Astrocyte (in vitro differentiated cells and primary cell): ENCODE measurements around the gene CLCA4. TPM values are rescaled to one million over a fixed set of nuclear protein-coding genes. Genes with fewer than 3 reads are reported as not detected.

ENCODE experiments used
- DNase-seq: peaks from one replicate; pipeline ENCODE4 v3.0.0-alpha.2; 2010; ENCODE audit warnings: low read depth
- FAIRE-seq: peaks from 2 replicates; lab custom pipeline; 2011; peaks lifted over from hg19 to GRCh38; lab: Jason Lieb, UNC
- H2AFZ ChIP-seq: 2 replicates; pipeline ENCODE4 v1.6.0; 2012; ENCODE audit warnings: low read depth, low read length, inconsistent platforms
- H3K27ac ChIP-seq: 2 replicates; pipeline ENCODE4 v1.5.1; 2011; ENCODE audit warnings: low read depth, low read length, inconsistent platforms
- H3K27me3 ChIP-seq: 2 replicates; pipeline ENCODE4 v1.6.0; 2011; ENCODE audit warnings: low read length, inconsistent platforms; ENCODE audit not compliant: insufficient read depth
- H3K36me3 ChIP-seq: 2 replicates; pipeline ENCODE4 v1.5.1; 2011; ENCODE audit warnings: low read length, inconsistent platforms; ENCODE audit not compliant: insufficient read depth
- H3K4me1 ChIP-seq: 2 replicates; pipeline ENCODE4 v1.5.1; 2011; ENCODE audit warnings: low read length, inconsistent platforms; ENCODE audit not compliant: insufficient read depth
- H3K4me2 ChIP-seq: 2 replicates; pipeline ENCODE4 v1.6.0; 2012; ENCODE audit warnings: low read length, inconsistent platforms
- H3K4me3 ChIP-seq: 2 replicates; pipeline ENCODE4 v1.5.1; 2011; ENCODE audit warnings: low read depth, mild to moderate bottlenecking, low read length, inconsistent platforms; ENCODE audit not compliant: insufficient read depth
- H3K79me2 ChIP-seq: 2 replicates; pipeline ENCODE4 v1.6.0; 2012; ENCODE audit warnings: mild to moderate bottlenecking, low read length, inconsistent platforms; ENCODE audit not compliant: insufficient read depth
- H3K9ac ChIP-seq: 2 replicates; pipeline ENCODE4 v1.6.0; 2012; ENCODE audit warnings: mild to moderate bottlenecking, low read length, inconsistent platforms
- H3K9me3 ChIP-seq: 2 replicates; pipeline ENCODE4 v1.5.1; 2012; ENCODE audit warnings: low read depth, mild to moderate bottlenecking, low read length, inconsistent platforms; ENCODE audit not compliant: insufficient read depth
- H4K20me1 ChIP-seq: 2 replicates; pipeline ENCODE4 v1.6.0; 2012; ENCODE audit warnings: low read length, inconsistent platforms; ENCODE audit not compliant: insufficient read depth
- H3K27ac Mint-ChIP-seq: one replicate; pipeline ENCODE4 v1.8.0; 2021; ENCODE audit warnings: mild to moderate bottlenecking, mixed read lengths; ENCODE audit not compliant: unreplicated experiment
- H3K27me3 Mint-ChIP-seq: one replicate; pipeline ENCODE4 v1.8.0; 2021; ENCODE audit warnings: low read depth, mixed read lengths; ENCODE audit not compliant: unreplicated experiment
- H3K36me3 Mint-ChIP-seq: one replicate; pipeline ENCODE4 v1.8.0; 2021; ENCODE audit warnings: low read depth, mixed read lengths; ENCODE audit not compliant: unreplicated experiment
- H3K4me1 Mint-ChIP-seq: one replicate; pipeline ENCODE4 v1.8.0; 2021; ENCODE audit warnings: low read depth, mixed read lengths; ENCODE audit not compliant: unreplicated experiment
- H3K4me3 Mint-ChIP-seq: one replicate; pipeline ENCODE4 v1.8.0; 2021; ENCODE audit warnings: mild to moderate bottlenecking, moderate library complexity, mixed read lengths; ENCODE audit not compliant: unreplicated experiment
- H3K9me3 Mint-ChIP-seq: one replicate; pipeline ENCODE4 v1.8.0; 2021; ENCODE audit warnings: mild to moderate bottlenecking, mixed read lengths; ENCODE audit not compliant: unreplicated experiment
- CTCF ChIP-seq: IDR thresholded peaks from 2 replicates; pipeline ENCODE4 v1.5.1; 2011; ENCODE audit warnings: low read depth, mild to moderate bottlenecking, inconsistent platforms, low read length, moderate library complexity; ENCODE audit not compliant: insufficient read depth
- EZH2 ChIP-seq: IDR thresholded peaks from 2 replicates; pipeline ENCODE4 v1.6.1; 2012; ENCODE audit warnings: mild to moderate bottlenecking, low read length, inconsistent platforms; ENCODE audit not compliant: insufficient read depth
- total RNA-seq: library from RNA; stranded (reverse); gene quantifications from 2 replicates; pipeline ENCODE4 v1.2.1, GENCODE V29; 2021

Gene CLCA4
- total RNA-seq, 1 donor from 2014 or later: not detected

- peaks cover 5% of the 10 kb centered on the region for H3K4me1 Mint-ChIP-seq
- no peak for FAIRE-seq
Observed at GRCh38 chr1:86537928-86538695, 8.8 kb upstream of the CLCA4 start.

GRCh38 chr1:86538775-86539174, 8.1 kb upstream of the CLCA4 start:
- no peaks in the 10 kb centered on the region for H4K20me1 ChIP-seq
- H3K4me3 ChIP-seq: no peak overlapping the region
- no peaks in the 10 kb centered on the region for H3K36me3 ChIP-seq
- FAIRE-seq (no peak), DNase-seq (no peak)
- H3K9me3 Mint-ChIP-seq: no peaks in the 10 kb centered on the region
- no peaks in the 10 kb centered on the region for H3K9me3 ChIP-seq
- no peak overlapping the region for H3K27ac ChIP-seq
- H3K4me2 ChIP-seq: no peak overlapping the region
- no peak overlapping the region for H3K4me3 Mint-ChIP-seq
- no peak overlapping the region for H3K27ac Mint-ChIP-seq
- no peaks in the 10 kb centered on the region for H3K27me3 ChIP-seq
- no peak overlapping the region for H3K9ac ChIP-seq
- H3K79me2 ChIP-seq: no peaks in the 10 kb centered on the region
- H3K27me3 Mint-ChIP-seq: no peaks in the 10 kb centered on the region
- H3K4me1 ChIP-seq: no peaks in the 10 kb centered on the region
- no peaks in the 10 kb centered on the region for H3K36me3 Mint-ChIP-seq
- no peak for TF ChIP-seq CTCF
- TF ChIP-seq EZH2: no peak
- peaks cover 6% of the 10 kb centered on the region for H3K4me1 Mint-ChIP-seq
- no peak overlapping the region for H2AFZ ChIP-seq

More at GRCh38 chr1:86537928-86538695, 8.8 kb upstream of the CLCA4 start:
- Mint-ChIP-seq H3K27ac (no peak overlapping the region), H3K36me3 (no peaks in the 10 kb centered on the region), H3K4me3 (no peak overlapping the region), H3K9me3 (no peaks in the 10 kb centered on the region), H3K27me3 (no peaks in the 10 kb centered on the region)
- Histone ChIP-seq H3K36me3 (no peaks in the 10 kb centered on the region), H3K4me2 (no peak overlapping the region), H3K27me3 (no peaks in the 10 kb centered on the region), H3K9ac (no peak overlapping the region), H3K27ac (no peak overlapping the region), H2AFZ (no peak overlapping the region), H4K20me1 (no peaks in the 10 kb centered on the region), H3K4me3 (no peak overlapping the region), H3K4me1 (no peaks in the 10 kb centered on the region), H3K79me2 (no peaks in the 10 kb centered on the region), H3K9me3 (no peaks in the 10 kb centered on the region)
- TF ChIP-seq EZH2: no peak
- TF ChIP-seq CTCF: no peak
- peak; percentile 16 for DNase-seq

GRCh38 chr1:86541859-86542258, 5.0 kb upstream of the CLCA4 start:
- Mint-ChIP-seq H3K36me3 (no peaks in the 10 kb centered on the region), H3K4me1 (peaks cover 6% of the 10 kb centered on the region), H3K9me3 (peaks cover 2% of the 10 kb centered on the region), H3K4me3 (no peak overlapping the region), H3K27me3 (no peaks in the 10 kb centered on the region), H3K27ac (no peak overlapping the region)
- Histone ChIP-seq H3K9me3 (no peaks in the 10 kb centered on the region), H3K27ac (no peak overlapping the region), H3K4me2 (no peak overlapping the region), H3K9ac (no peak overlapping the region), H4K20me1 (no peaks in the 10 kb centered on the region), H3K27me3 (no peaks in the 10 kb centered on the region), H3K36me3 (no peaks in the 10 kb centered on the region), H3K4me3 (no peak overlapping the region), H3K4me1 (no peaks in the 10 kb centered on the region), H2AFZ (no peak overlapping the region), H3K79me2 (no peaks in the 10 kb centered on the region)
- no peak for DNase-seq
- TF ChIP-seq CTCF (no peak), EZH2 (no peak)
- FAIRE-seq: no peak
